Trophoblast cell (in vitro differentiated cells and primary cell): ENCODE results near the gene BLVRB.
A peak's percentile ranks its signal among the peaks of the same experiment; 100 is the strongest.

Experiments used
- DNase-seq, 2 donors: peaks; one replicate each; pipeline ENCODE4 v3.0.0-alpha.2; 2016
- H2AFZ ChIP-seq: 2 replicates; pipeline ENCODE4 v1.6.1; 2013; ENCODE audit warnings: low read length, moderate library complexity, mild to moderate bottlenecking; ENCODE audit not compliant: insufficient read depth, poor library complexity
- H2AK5ac ChIP-seq: 2 replicates; pipeline ENCODE4 v1.6.1; 2013; ENCODE audit warnings: mild to moderate bottlenecking, low read length
- H2BK120ac ChIP-seq: 2 replicates; pipeline ENCODE4 v1.6.1; 2013; ENCODE audit warnings: low read length, mild to moderate bottlenecking, moderate library complexity; ENCODE audit not compliant: insufficient read depth, poor library complexity
- H2BK12ac ChIP-seq: 2 replicates; pipeline ENCODE4 v1.6.1; 2013; ENCODE audit warnings: mild to moderate bottlenecking, low read length, moderate library complexity
- H2BK5ac ChIP-seq: 2 replicates; pipeline ENCODE4 v1.6.1; 2013; ENCODE audit warnings: low read length, low read depth, moderate library complexity, mild to moderate bottlenecking; ENCODE audit not compliant: poor library complexity
- H3K14ac ChIP-seq: 2 replicates; pipeline ENCODE4 v1.6.1; 2013; ENCODE audit warnings: mild to moderate bottlenecking, low read length
- H3K18ac ChIP-seq: 2 replicates; pipeline ENCODE4 v1.6.1; 2013; ENCODE audit warnings: mild to moderate bottlenecking, low read length
- H3K23ac ChIP-seq: 2 replicates; pipeline ENCODE4 v1.6.1; 2013; ENCODE audit warnings: low read length
- H3K27ac ChIP-seq: 2 replicates; pipeline ENCODE4 v1.5.1; 2013; ENCODE audit warnings: low read depth, mild to moderate bottlenecking, inconsistent platforms, low read length, moderate library complexity
- H3K27me3 ChIP-seq: 2 replicates; pipeline ENCODE4 v1.6.1; 2013; ENCODE audit warnings: inconsistent platforms, mild to moderate bottlenecking, low read length, moderate library complexity; ENCODE audit not compliant: insufficient read depth
- H3K36me3 ChIP-seq, 2 experiments: 1 replicate in 1 of 2; 2 replicates in 1 of 2; pipeline ENCODE4 v1.6.1; 2013; ENCODE audit warnings: low read length in 2 of 2, mild to moderate bottlenecking in 2 of 2, moderate library complexity in 1 of 2; ENCODE audit not compliant: insufficient read depth in 2 of 2, control insufficient read depth in 1 of 2
- H3K4ac ChIP-seq: 2 replicates; pipeline ENCODE4 v1.6.1; 2013; ENCODE audit warnings: low read depth, mild to moderate bottlenecking, low read length, moderate library complexity
- H3K4me1 ChIP-seq, 2 experiments: 1 replicate in 1 of 2; 2 replicates in 1 of 2; pipeline ENCODE4 v1.6.1; 2013; ENCODE audit warnings: low read length in 2 of 2, mild to moderate bottlenecking in 2 of 2, moderate library complexity in 1 of 2; ENCODE audit not compliant: insufficient read depth in 2 of 2, control insufficient read depth in 1 of 2
- H3K4me2 ChIP-seq: 2 replicates; pipeline ENCODE4 v1.6.1; 2013; ENCODE audit warnings: inconsistent platforms, mild to moderate bottlenecking, low read length, moderate library complexity
- H3K4me3 ChIP-seq: 2 replicates; pipeline ENCODE4 v1.5.1; 2013; ENCODE audit warnings: mild to moderate bottlenecking, low read depth, low read length, inconsistent platforms
- H3K79me1 ChIP-seq: one replicate; pipeline ENCODE4 v1.6.1; 2013; ENCODE audit warnings: low read length
- H3K79me2 ChIP-seq: 2 replicates; pipeline ENCODE4 v1.6.1; 2013; ENCODE audit warnings: low read length, mild to moderate bottlenecking; ENCODE audit not compliant: control insufficient read depth, insufficient read depth, poor library complexity
- H3K9ac ChIP-seq: 2 replicates; pipeline ENCODE4 v1.6.1; 2013; ENCODE audit warnings: mild to moderate bottlenecking, low read length
- H3K9me3 ChIP-seq: 2 replicates; pipeline ENCODE4 v1.6.1; 2013; ENCODE audit warnings: low read depth, mild to moderate bottlenecking, control low read depth, inconsistent platforms, low read length; ENCODE audit not compliant: insufficient read depth
- H4K12ac ChIP-seq: 2 replicates; pipeline ENCODE4 v1.6.1; 2013; ENCODE audit warnings: low read depth, mild to moderate bottlenecking, low read length, moderate library complexity
- H4K8ac ChIP-seq: 2 replicates; pipeline ENCODE4 v1.6.1; 2013; ENCODE audit warnings: low read depth, mild to moderate bottlenecking, low read length, moderate library complexity
- H4K91ac ChIP-seq: one replicate; pipeline ENCODE4 v1.6.1; 2013; ENCODE audit warnings: low read depth, mild to moderate bottlenecking, low read length, moderate library complexity
- WGBS: extraction: QIAGEN DNeasy Blood & Tissue Kit; methylation state at CpG from one replicate; pipeline ENCODE4 v1.1.7; 2013; ENCODE audit warnings: missing lambda C conversion rate; ENCODE audit not compliant: insufficient read length, insufficient coverage; ENCODE audit errors: extremely low coverage; 5-methylcytosine and 5-hydroxymethylcytosine counted together

Gene BLVRB

DNA sequence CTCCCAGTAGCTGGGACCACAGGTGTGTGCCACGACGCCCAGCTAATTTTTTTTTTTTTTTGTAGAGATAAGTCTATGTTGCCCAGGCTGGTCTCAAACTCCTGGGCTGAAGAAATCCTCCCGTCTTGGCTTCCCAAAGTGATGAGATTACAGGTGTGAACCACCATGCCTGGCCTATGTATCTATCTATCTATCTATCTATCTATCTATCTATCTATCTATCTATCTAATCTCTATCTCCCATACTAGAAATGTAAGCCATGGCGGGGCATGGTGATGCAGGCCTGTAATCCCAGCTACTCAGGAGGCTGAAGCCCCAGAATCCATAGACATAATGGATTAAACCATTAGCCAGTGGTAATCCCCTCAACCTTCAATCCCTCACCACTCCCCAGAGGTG, 14.9 kb downstream of the BLVRB start:
- H3K4me1 ChIP-seq: peaks cover 6 to 9% of the 10 kb centered on the region in 2 experiments
- H3K4ac ChIP-seq: no peak overlapping the region
- no peak overlapping the region for H2AK5ac ChIP-seq
- H3K4me3 ChIP-seq: no peak overlapping the region
- H4K12ac ChIP-seq: no peak overlapping the region
- no peak overlapping the region for H3K14ac ChIP-seq
- no peak overlapping the region for H2BK12ac ChIP-seq
- H2BK5ac ChIP-seq: no peak overlapping the region
- H3K9ac ChIP-seq: no peak overlapping the region
- H3K36me3 ChIP-seq: peaks cover 5% of the 10 kb centered on the region in 2 experiments
- WGBS: no CpG with 5 or more reads among the region's 4 CpGs
- no peak overlapping the region for H3K27ac ChIP-seq
- H2BK120ac ChIP-seq: no peak overlapping the region
- H3K79me1 ChIP-seq: peaks cover 3% of the 10 kb centered on the region
- no peak overlapping the region for H3K23ac ChIP-seq
- peaks cover 2% of the 10 kb centered on the region for H3K79me2 ChIP-seq
- no peak overlapping the region for H4K8ac ChIP-seq
- H3K18ac ChIP-seq: no peak overlapping the region
- H3K9me3 ChIP-seq: no peaks in the 10 kb centered on the region
- H4K91ac ChIP-seq: no peak overlapping the region
- peak in 1 of 2 donors; percentile 28 for DNase-seq
- no peak overlapping the region for H2AFZ ChIP-seq
- H3K4me2 ChIP-seq: no peak overlapping the region
- no peaks in the 10 kb centered on the region for H3K27me3 ChIP-seq

DNA sequence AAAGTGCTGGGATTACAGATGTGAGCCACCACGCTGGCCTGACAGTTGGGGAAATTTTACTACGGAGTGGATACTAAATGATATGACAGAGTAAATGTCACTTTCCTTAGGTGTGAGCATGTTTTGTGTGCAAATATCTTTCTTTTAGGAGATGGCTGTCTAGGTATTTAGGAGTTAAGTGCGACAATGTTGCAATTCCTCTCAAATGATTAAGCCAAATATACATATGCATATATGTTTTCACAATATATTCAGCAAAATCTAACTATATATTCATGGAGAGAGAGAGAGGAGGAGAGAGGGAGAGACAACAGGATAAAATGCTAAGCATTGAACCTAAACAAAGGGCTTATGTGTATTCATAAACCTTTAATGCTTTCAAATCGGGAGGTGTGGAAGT, 16.0 kb downstream of the BLVRB start:
- no peak overlapping the region for H4K12ac ChIP-seq
- H3K36me3 ChIP-seq: peaks cover 5% of the 10 kb centered on the region in 2 experiments
- H3K9ac ChIP-seq: no peak overlapping the region
- peaks cover 6% of the 10 kb centered on the region for H3K79me1 ChIP-seq
- H3K9me3 ChIP-seq: no peaks in the 10 kb centered on the region
- no CpG with 5 or more reads among the region's 4 CpGs for WGBS
- DNase-seq: no peak
- no peak overlapping the region for H2BK12ac ChIP-seq
- H3K4me2 ChIP-seq: no peak overlapping the region
- H3K23ac ChIP-seq: no peak overlapping the region
- H3K14ac ChIP-seq: no peak overlapping the region
- H2AK5ac ChIP-seq: no peak overlapping the region
- no peak overlapping the region for H3K27ac ChIP-seq
- H2BK120ac ChIP-seq: no peak overlapping the region
- no peak overlapping the region for H2BK5ac ChIP-seq
- H3K4me1 ChIP-seq: peaks cover 6 to 13% of the 10 kb centered on the region in 2 experiments
- no peak overlapping the region for H4K91ac ChIP-seq
- H4K8ac ChIP-seq: no peak overlapping the region
- no peak overlapping the region for H2AFZ ChIP-seq
- H3K4me3 ChIP-seq: no peak overlapping the region
- no peaks in the 10 kb centered on the region for H3K27me3 ChIP-seq
- H3K79me2 ChIP-seq: peaks cover 2% of the 10 kb centered on the region
- no peak overlapping the region for H3K18ac ChIP-seq
- no peak overlapping the region for H3K4ac ChIP-seq

DNA sequence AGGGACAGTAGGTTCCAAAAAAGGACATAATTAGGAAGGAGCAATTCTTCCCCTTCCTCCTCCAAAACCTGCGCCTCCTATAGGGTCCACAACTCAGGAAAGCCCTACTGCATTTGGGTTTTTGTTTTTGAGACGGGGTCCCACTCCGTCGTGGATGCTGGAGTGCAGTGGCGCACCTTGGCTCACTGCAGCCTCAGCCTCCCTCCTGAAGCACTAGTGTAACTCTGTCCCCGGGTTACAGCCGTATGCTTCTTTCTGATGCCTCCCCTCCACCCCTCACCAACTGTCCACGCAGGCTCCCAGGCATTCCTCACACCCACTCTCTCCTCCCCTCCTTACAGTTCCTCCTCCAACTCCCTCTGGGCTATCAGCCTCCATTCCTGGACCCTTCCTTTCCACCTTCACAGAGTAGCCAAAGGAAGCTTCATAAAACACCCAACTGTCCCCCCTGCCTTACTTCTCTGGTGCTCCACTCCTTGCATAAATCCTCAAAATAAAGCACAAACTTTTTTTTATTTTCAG, 19.2 kb downstream of the BLVRB start:
- peaks cover 14 to 15% of the 10 kb centered on the region in 2 experiments for H3K36me3 ChIP-seq
- no peak for DNase-seq
- H3K27ac ChIP-seq: peak overlapping the region; percentile 14
- H4K91ac ChIP-seq: peak overlapping the region; percentile 72
- no peak overlapping the region for H3K4me3 ChIP-seq
- H3K14ac ChIP-seq: peak overlapping the region; percentile 28
- no peak overlapping the region for H3K23ac ChIP-seq
- peaks cover 16% of the 10 kb centered on the region for H3K79me2 ChIP-seq
- H3K4me1 ChIP-seq: peaks cover 12 to 17% of the 10 kb centered on the region in 2 experiments
- H3K9ac ChIP-seq: no peak overlapping the region
- no peak overlapping the region for H2AFZ ChIP-seq
- peak overlapping the region; percentile 57 for H2BK5ac ChIP-seq
- H3K18ac ChIP-seq: peak overlapping the region; percentile 48
- no peak overlapping the region for H3K4me2 ChIP-seq
- no CpG with 5 or more reads among the region's 8 CpGs for WGBS
- H2BK120ac ChIP-seq: peak overlapping the region; percentile 25
- peaks cover 17% of the 10 kb centered on the region for H3K79me1 ChIP-seq
- no peaks in the 10 kb centered on the region for H3K27me3 ChIP-seq
- peak overlapping the region; percentile 52 for H2BK12ac ChIP-seq
- peak overlapping the region; percentile 82 for H4K8ac ChIP-seq
- peak overlapping the region; percentile 65 for H2AK5ac ChIP-seq
- H3K4ac ChIP-seq: no peak overlapping the region
- no peak overlapping the region for H4K12ac ChIP-seq
- no peaks in the 10 kb centered on the region for H3K9me3 ChIP-seq

DNA sequence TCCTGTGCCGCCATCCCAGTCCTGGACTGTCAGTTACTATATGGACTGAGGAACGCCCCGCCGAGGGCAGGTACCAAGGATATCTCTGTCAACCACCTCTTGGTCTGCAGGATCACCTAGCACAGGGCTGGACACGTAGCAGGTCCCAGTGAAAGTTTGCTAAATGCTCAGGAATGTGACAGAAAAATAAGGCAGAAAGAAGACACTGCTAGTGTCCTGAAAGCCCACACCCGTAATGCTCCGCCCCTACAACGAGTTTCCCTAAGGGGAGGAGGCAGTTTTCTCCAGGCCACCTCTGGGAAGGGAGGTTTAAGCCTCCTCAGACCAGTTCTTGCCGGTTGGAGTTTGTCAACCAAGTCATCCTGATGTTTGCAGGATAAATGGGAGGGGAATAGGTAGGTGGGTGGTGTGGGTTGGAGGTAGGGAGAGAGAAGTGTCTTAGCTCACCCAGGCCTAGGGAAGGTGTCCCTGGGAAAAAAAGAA, 19.7 kb downstream of the BLVRB start:
- Histone ChIP-seq H4K12ac (no peak overlapping the region), H3K4me1 (peaks cover 12 to 17% of the 10 kb centered on the region in 2 experiments), H3K27me3 (no peaks in the 10 kb centered on the region), H3K36me3 (peaks cover 18 to 19% of the 10 kb centered on the region in 2 experiments), H2BK12ac (no peak overlapping the region), H2AFZ (no peak overlapping the region), H2BK120ac (no peak overlapping the region), H3K4ac (no peak overlapping the region), H3K4me2 (peak overlapping the region; percentile 4), H3K4me3 (no peak overlapping the region), H3K23ac (no peak overlapping the region), H3K79me1 (peaks cover 17% of the 10 kb centered on the region), H3K27ac (peak overlapping the region; percentile 71), H3K79me2 (peaks cover 16% of the 10 kb centered on the region), H3K18ac (no peak overlapping the region), H4K8ac (peak overlapping the region; percentile 82), H3K9me3 (no peaks in the 10 kb centered on the region), H2BK5ac (no peak overlapping the region), H4K91ac (no peak overlapping the region), H3K9ac (no peak overlapping the region), H2AK5ac (no peak overlapping the region), H3K14ac (no peak overlapping the region)
- WGBS: no CpG with 5 or more reads among the region's 9 CpGs
- peak; percentile 75 to 84 for DNase-seq
